Stimulated activated effector memory CD8-positive, alpha-beta T cell treated with anti-CD3 and anti-CD28 coated beads, Interleukin-12 subunit alpha, Interleukin-12 subunit beta, amount 100 ng/mL, for 72 hours (primary cell): ENCODE results near the gene DDX42.
A peak's percentile ranks its signal among the peaks of the same experiment; 100 is the strongest.

Experiments used
- ATAC-seq: fragments of 150-1000 bp; cut with Tn5 transposase; 2 replicates; pipeline ENCODE4 v1.10.0; 2021
- DNase-seq, 2 donors: peaks; one replicate each; pipeline ENCODE4 v3.0.0; 2021 to 2022; ENCODE audit warnings: low spot score in 2 of 2
- H3K27ac Mint-ChIP-seq: one replicate; pipeline ENCODE4 v1.8.0; 2022; ENCODE audit warnings: mild to moderate bottlenecking, mixed read lengths
- H3K36me3 Mint-ChIP-seq: one replicate; pipeline ENCODE4 v1.8.0; 2022; ENCODE audit warnings: mild to moderate bottlenecking, mixed read lengths
- H3K4me1 Mint-ChIP-seq: one replicate; pipeline ENCODE4 v1.8.0; 2022; ENCODE audit warnings: mixed read lengths
- H3K4me3 Mint-ChIP-seq: one replicate; pipeline ENCODE4 v1.8.0; 2022; ENCODE audit warnings: mild to moderate bottlenecking, mixed read lengths
- H3K9me3 Mint-ChIP-seq: one replicate; pipeline ENCODE4 v1.8.0; 2022; ENCODE audit warnings: mixed read lengths

Gene DDX42

GRCh38 chr17:63826468-63827001 lies 52.6 kb downstream of the DDX42 start:
- peak; percentile 1 for ATAC-seq
- no peak for DNase-seq
- Mint-ChIP-seq H3K4me3 (peak overlapping the region; percentile 91), H3K27ac (peak overlapping the region; percentile 100), H3K36me3 (peaks cover 99% of the 10 kb centered on the region), H3K4me1 (peaks cover 91% of the 10 kb centered on the region), H3K9me3 (no peaks in the 10 kb centered on the region)

GRCh38 chr17:63827002-63827800 lies 53.2 kb downstream of the DDX42 start, which contains the start of the genes FTSJ3 and PSMC5:
TSS of gene FTSJ3 (minus strand) at chr17:63827663. CDS start at chr17:63826902, 761 bp downstream.
TSS of gene PSMC5 (plus strand) at chr17:63827431. CDS start at chr17:63827491, 60 bp downstream.
- ATAC-seq (peak; percentile 95), DNase-seq (peak; percentile 85 to 96)
- peak within 1 kb of the TSS; percentile 100 for H3K27ac Mint-ChIP-seq
- no peaks in the 10 kb centered on the region for H3K9me3 Mint-ChIP-seq
- peaks cover 92% of the 10 kb centered on the region for H3K4me1 Mint-ChIP-seq
- H3K36me3 Mint-ChIP-seq, result peaks cover 99% of the 10 kb centered on the region
- peak within 1 kb of the TSS; percentile 91 for H3K4me3 Mint-ChIP-seq

- peaks cover 95% of the 10 kb centered on the region for H3K4me1 Mint-ChIP-seq
- DNase-seq (no peak), ATAC-seq (no peak)
- peak overlapping the region; percentile 100 for H3K27ac Mint-ChIP-seq
- peak overlapping the region; percentile 91 for H3K4me3 Mint-ChIP-seq
- peaks cover 99% of the 10 kb centered on the region for H3K36me3 Mint-ChIP-seq
- no peaks in the 10 kb centered on the region for H3K9me3 Mint-ChIP-seq
Observed at GRCh38 chr17:63827801-63828221, 53.8 kb downstream of the DDX42 start.

GRCh38 chr17:63828936-63829335 lies 55.0 kb downstream of the DDX42 start:
- Mint-ChIP-seq H3K4me1 (peaks cover 89% of the 10 kb centered on the region), H3K27ac (peak overlapping the region; percentile 100)

GRCh38 chr17:63830278-63830677 lies 56.3 kb downstream of the DDX42 start:
- H3K36me3 Mint-ChIP-seq, result peaks cover 99% of the 10 kb centered on the region
- peaks cover 90% of the 10 kb centered on the region for H3K4me1 Mint-ChIP-seq
- H3K4me3 Mint-ChIP-seq, result no peak overlapping the region
- ATAC-seq (no peak), DNase-seq (no peak)
- H3K9me3 Mint-ChIP-seq, result no peaks in the 10 kb centered on the region
- peak overlapping the region; percentile 100 for H3K27ac Mint-ChIP-seq

More at GRCh38 chr17:63828936-63829335, 55.0 kb downstream of the DDX42 start:
- no peak for ATAC-seq
- peak overlapping the region; percentile 91 for H3K4me3 Mint-ChIP-seq
- no peaks in the 10 kb centered on the region for H3K9me3 Mint-ChIP-seq
- DNase-seq, result no peak
- H3K36me3 Mint-ChIP-seq, result peaks cover 99% of the 10 kb centered on the region

- DNase-seq, result no peak
- ATAC-seq, result no peak
- Mint-ChIP-seq H3K9me3 (no peaks in the 10 kb centered on the region), H3K4me3 (no peak overlapping the region), H3K4me1 (peaks cover 86% of the 10 kb centered on the region), H3K27ac (peak overlapping the region; percentile 100), H3K36me3 (peaks cover 99% of the 10 kb centered on the region)
Observed at GRCh38 chr17:63830904-63831491, 57.0 kb downstream of the DDX42 start.

- H3K4me3 Mint-ChIP-seq, result no peak overlapping the region
- no peak for ATAC-seq
- no peak for DNase-seq
- peaks cover 99% of the 10 kb centered on the region for H3K36me3 Mint-ChIP-seq
- no peaks in the 10 kb centered on the region for H3K9me3 Mint-ChIP-seq
- peak overlapping the region; percentile 100 for H3K27ac Mint-ChIP-seq
- peaks cover 81% of the 10 kb centered on the region for H3K4me1 Mint-ChIP-seq
Observed at GRCh38 chr17:63831505-63831904, 57.5 kb downstream of the DDX42 start.

- ATAC-seq (no peak), DNase-seq (no peak)
- Mint-ChIP-seq H3K36me3 (peaks cover 99% of the 10 kb centered on the region), H3K9me3 (no peaks in the 10 kb centered on the region), H3K27ac (peak overlapping the region; percentile 100), H3K4me3 (no peak overlapping the region), H3K4me1 (peaks cover 79% of the 10 kb centered on the region)
Observed at GRCh38 chr17:63832014-63832413, 58.0 kb downstream of the DDX42 start.

- no peak for DNase-seq
- no peak for ATAC-seq
- Mint-ChIP-seq H3K27ac (peak overlapping the region; percentile 100), H3K36me3 (peaks cover 99% of the 10 kb centered on the region), H3K4me3 (no peak overlapping the region), H3K4me1 (peaks cover 79% of the 10 kb centered on the region), H3K9me3 (no peaks in the 10 kb centered on the region)
Observed at GRCh38 chr17:63832455-63832854, 58.5 kb downstream of the DDX42 start.

- H3K27ac Mint-ChIP-seq, result no peak overlapping the region
- H3K4me3 Mint-ChIP-seq, result no peak overlapping the region
- peaks cover 78% of the 10 kb centered on the region for H3K4me1 Mint-ChIP-seq
- no peak for DNase-seq
- peaks cover 98% of the 10 kb centered on the region for H3K36me3 Mint-ChIP-seq
- no peaks in the 10 kb centered on the region for H3K9me3 Mint-ChIP-seq
- ATAC-seq, result no peak
Observed at GRCh38 chr17:63833026-63833740, 59.2 kb downstream of the DDX42 start.

- Mint-ChIP-seq H3K4me1 (peaks cover 77% of the 10 kb centered on the region), H3K9me3 (no peaks in the 10 kb centered on the region), H3K4me3 (no peak overlapping the region), H3K36me3 (peaks cover 94% of the 10 kb centered on the region), H3K27ac (no peak overlapping the region)
- DNase-seq (no peak), ATAC-seq (no peak)
Observed at GRCh38 chr17:63833741-63834373, 59.9 kb downstream of the DDX42 start.

GRCh38 chr17:63834431-63835166 lies 60.6 kb downstream of the DDX42 start:
- H3K4me1 Mint-ChIP-seq, result peaks cover 69% of the 10 kb centered on the region
- H3K36me3 Mint-ChIP-seq, result peaks cover 87% of the 10 kb centered on the region
- ATAC-seq (peak; percentile 81), DNase-seq (peak in 1 of 2 donors; percentile 72)
- no peaks in the 10 kb centered on the region for H3K9me3 Mint-ChIP-seq
- H3K4me3 Mint-ChIP-seq, result no peak overlapping the region
- peak overlapping the region; percentile 43 for H3K27ac Mint-ChIP-seq

- Mint-ChIP-seq H3K36me3 (peaks cover 83% of the 10 kb centered on the region), H3K9me3 (no peaks in the 10 kb centered on the region), H3K4me3 (no peak overlapping the region), H3K4me1 (peaks cover 65% of the 10 kb centered on the region), H3K27ac (peak overlapping the region; percentile 43)
- DNase-seq, result no peak
- ATAC-seq, result no peak
Observed at GRCh38 chr17:63835167-63835720, 61.3 kb downstream of the DDX42 start.

GRCh38 chr17:63836811-63837210 lies 62.8 kb downstream of the DDX42 start:
- DNase-seq, result no peak
- peaks cover 83% of the 10 kb centered on the region for H3K36me3 Mint-ChIP-seq
- H3K27ac Mint-ChIP-seq, result peak overlapping the region; percentile 70

More at GRCh38 chr17:63836811-63837210, 62.8 kb downstream of the DDX42 start:
- no peak for ATAC-seq
- peaks cover 64% of the 10 kb centered on the region for H3K4me1 Mint-ChIP-seq
- no peaks in the 10 kb centered on the region for H3K9me3 Mint-ChIP-seq
- H3K4me3 Mint-ChIP-seq, result no peak overlapping the region
